BE2C (cell line): Measurements from ENCODE around the gene PPP1R36.

Source experiments
- DNase-seq: peaks from one replicate; pipeline ENCODE4 v3.0.0-alpha.2; 2020
- H3K27me3 ChIP-seq: fragments of 250-450 bp; sonication (Bioruptor Pico); 2 replicates; pipeline ENCODE4 v1.5.1; 2020; ENCODE audit warnings: mild to moderate bottlenecking
- H3K36me3 ChIP-seq: fragments of 250-450 bp; sonication (Bioruptor Pico); 2 replicates; pipeline ENCODE4 v1.5.1; 2020; ENCODE audit warnings: mild to moderate bottlenecking
- H3K4me1 ChIP-seq: fragments of 250-450 bp; sonication (Bioruptor Pico); 2 replicates; pipeline ENCODE4 v1.5.1; 2020
- H3K4me3 ChIP-seq: 2 replicates; pipeline ENCODE4 v1.5.1; 2011; ENCODE audit warnings: low read depth, low read length
- H3K9me3 ChIP-seq: fragments of 250-450 bp; sonication (Bioruptor Pico); 2 replicates; pipeline ENCODE4 v1.5.1; 2020
- CTCF ChIP-seq: IDR thresholded peaks from 2 replicates; pipeline ENCODE4 v1.5.1; 2012; ENCODE audit warnings: mild to moderate bottlenecking, low read depth, low read length

PPP1R36 gene

GRCh38 chr14:64638625-64639024, 88.9 kb downstream of the PPP1R36 start:
- DNase-seq, result no peak
- H3K9me3 ChIP-seq, result no peaks in the 10 kb centered on the region
- H3K4me1 ChIP-seq, result no peaks in the 10 kb centered on the region
- H3K4me3 ChIP-seq, result no peak overlapping the region
- no peak for TF ChIP-seq CTCF
- no peaks in the 10 kb centered on the region for H3K36me3 ChIP-seq
- no peaks in the 10 kb centered on the region for H3K27me3 ChIP-seq
